NCI-H2227 (cell line): ENCODE results near the gene CLDN12.
A peak's percentile ranks its signal among the peaks of the same experiment; 100 is the strongest.

Experiments used
- DNase-seq: peaks from one replicate; lab custom pipeline; 2025; ENCODE audit not compliant: unreplicated experiment; lab: John Stamatoyannopoulos, UW

CLDN12 gene

GRCh38 chr7:90403174-90404113 is at the start of gene CLDN12:
TSS of gene CLDN12 (plus strand) at chr7:90403461. CDS start at chr7:90412677, 9,216 bp downstream.
- peak; percentile 95 for DNase-seq

GRCh38 chr7:90383422-90383821 is 19.8 kb upstream of the CLDN12 start:
- no peak for DNase-seq

GRCh38 chr7:90383861-90384260 is 19.4 kb upstream of the CLDN12 start:
- no peak for DNase-seq

GRCh38 chr7:90384433-90384832 is 18.8 kb upstream of the CLDN12 start:
- no peak for DNase-seq

- no peak for DNase-seq
Measured at GRCh38 chr7:90387470-90388240, 15.6 kb upstream of the CLDN12 start.

- DNase-seq, result no peak
Measured at GRCh38 chr7:90390926-90391325, 12.3 kb upstream of the CLDN12 start.

GRCh38 chr7:90391488-90391887 is 11.8 kb upstream of the CLDN12 start:
- DNase-seq, result no peak

- no peak for DNase-seq
Measured at GRCh38 chr7:90396420-90396819, 6.8 kb upstream of the CLDN12 start.

- peak; percentile 75 for DNase-seq
Measured at GRCh38 chr7:90401989-90402388, 1.3 kb upstream of the CLDN12 start.

GRCh38 chr7:90402785-90403173 is 482 bp upstream of the CLDN12 start:
- no peak for DNase-seq

GRCh38 chr7:90404777-90405176 is 1.5 kb downstream of the CLDN12 start:
- no peak for DNase-seq

- no peak for DNase-seq
Measured at GRCh38 chr7:90407484-90407821, 4.2 kb downstream of the CLDN12 start.

GRCh38 chr7:90408142-90408541 is 4.9 kb downstream of the CLDN12 start:
- DNase-seq, result no peak

GRCh38 chr7:90409667-90410066 is 6.4 kb downstream of the CLDN12 start:
- DNase-seq, result no peak

- no peak for DNase-seq
Measured at GRCh38 chr7:90411510-90411909, 8.2 kb downstream of the CLDN12 start.

- DNase-seq, result peak; percentile 35
Measured at GRCh38 chr7:90412458-90413184, 9.4 kb downstream of the CLDN12 start.

- no peak for DNase-seq
Measured at GRCh38 chr7:90413185-90413528, 9.9 kb downstream of the CLDN12 start.

- DNase-seq, result no peak
Measured at GRCh38 chr7:90421651-90422050, 18.4 kb downstream of the CLDN12 start.

- no peak for DNase-seq
Measured at GRCh38 chr7:90424720-90425119, 21.5 kb downstream of the CLDN12 start.

GRCh38 chr7:90425376-90425775 is 22.1 kb downstream of the CLDN12 start:
- no peak for DNase-seq

GRCh38 chr7:90430614-90431460 is 27.6 kb downstream of the CLDN12 start:
- DNase-seq, result no peak
